ENCODE measurements around the gene ELL3.

DNA sequence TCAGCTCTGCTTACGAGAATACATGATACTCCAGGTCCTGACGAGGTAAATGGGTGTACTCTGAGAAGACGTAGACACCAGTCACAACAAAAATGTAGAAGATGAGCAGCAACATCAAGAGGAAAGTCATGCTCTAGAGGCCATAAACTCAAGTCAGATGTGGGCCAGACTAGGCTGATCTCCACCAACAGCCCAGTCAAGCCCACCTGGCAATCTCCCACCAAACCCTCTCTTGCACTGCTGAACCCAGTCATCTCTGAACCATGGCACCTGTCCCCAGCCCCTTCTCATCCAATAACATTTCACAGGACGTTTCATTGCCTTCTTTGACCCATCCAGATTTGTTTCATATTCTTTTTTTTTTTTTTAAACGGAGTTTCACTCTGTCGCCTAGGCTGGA is 41.4 kb downstream of the ELL3 start:
- TF ChIP-seq, protein P1, sequence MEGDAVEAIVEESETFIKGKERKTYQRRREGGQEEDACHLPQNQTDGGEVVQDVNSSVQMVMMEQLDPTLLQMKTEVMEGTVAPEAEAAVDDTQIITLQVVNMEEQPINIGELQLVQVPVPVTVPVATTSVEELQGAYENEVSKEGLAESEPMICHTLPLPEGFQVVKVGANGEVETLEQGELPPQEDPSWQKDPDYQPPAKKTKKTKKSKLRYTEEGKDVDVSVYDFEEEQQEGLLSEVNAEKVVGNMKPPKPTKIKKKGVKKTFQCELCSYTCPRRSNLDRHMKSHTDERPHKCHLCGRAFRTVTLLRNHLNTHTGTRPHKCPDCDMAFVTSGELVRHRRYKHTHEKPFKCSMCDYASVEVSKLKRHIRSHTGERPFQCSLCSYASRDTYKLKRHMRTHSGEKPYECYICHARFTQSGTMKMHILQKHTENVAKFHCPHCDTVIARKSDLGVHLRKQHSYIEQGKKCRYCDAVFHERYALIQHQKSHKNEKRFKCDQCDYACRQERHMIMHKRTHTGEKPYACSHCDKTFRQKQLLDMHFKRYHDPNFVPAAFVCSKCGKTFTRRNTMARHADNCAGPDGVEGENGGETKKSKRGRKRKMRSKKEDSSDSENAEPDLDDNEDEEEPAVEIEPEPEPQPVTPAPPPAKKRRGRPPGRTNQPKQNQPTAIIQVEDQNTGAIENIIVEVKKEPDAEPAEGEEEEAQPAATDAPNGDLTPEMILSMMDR (conservative IDR thresholded peaks at IDR 0.05; ENCODE audit: low read depth, low read length): no peak
- no peak for TF ChIP-seq EZH2phosphoT487 (IDR thresholded peaks at IDR 0.05; ENCODE audit: borderline replicate concordance, low read length)

Measured in PC-3 (cell line).